Putamen (tissue), 1 donor: ENCODE results near the gene PIRT.

Experiments used
- DNase-seq: peaks from one replicate; pipeline ENCODE4 v3.0.0-alpha.2; 2016; ENCODE audit warnings: low spot score

The PIRT gene

GRCh38 chr17:10787306-10788045 lies 50.4 kb downstream of the PIRT start:
- DNase-seq = no peak

GRCh38 chr17:10785295-10785694 lies 52.6 kb downstream of the PIRT start:
- DNase-seq = no peak

- no peak for DNase-seq
Observed at GRCh38 chr17:10779609-10780008, 58.3 kb downstream of the PIRT start.

GRCh38 chr17:10777890-10778289 lies 60.0 kb downstream of the PIRT start:
- DNase-seq = no peak

- no peak for DNase-seq
Observed at GRCh38 chr17:10777131-10777807, 60.6 kb downstream of the PIRT start.

GRCh38 chr17:10776381-10776780 lies 61.5 kb downstream of the PIRT start:
- DNase-seq = no peak

GRCh38 chr17:10775740-10776356 lies 62.0 kb downstream of the PIRT start:
- no peak for DNase-seq

- DNase-seq = no peak
Observed at GRCh38 chr17:10775058-10775457, 62.8 kb downstream of the PIRT start.

GRCh38 chr17:10773391-10773790 lies 64.5 kb downstream of the PIRT start:
- DNase-seq = no peak
